B cell (primary cell): ENCODE measurements around the gene MAPRE3. TPM values are rescaled to one million over a fixed set of nuclear protein-coding genes. Genes with fewer than 3 reads are reported as not detected.

Experiments used
- ATAC-seq: fragments of 200-7000 bp; cut with Tn5 transposase; one replicate; pipeline ENCODE4 v1.10.0; 2021; ENCODE audit warnings: low read depth, mild to moderate bottlenecking, moderate number of reproducible peaks, moderate library complexity
- CTCF ChIA-PET: fragments of 350-600 bp; sonication (Branson Sonifier 250); formaldehyde crosslinking; loops from one replicate; lab custom pipeline; 2021; ENCODE audit warnings: antibody characterized with exemption, inconsistent platforms; lab: Charles Lee
- POLR2A ChIA-PET: fragments of 350-600 bp; sonication (Branson Sonifier 250); formaldehyde crosslinking; loops from one replicate; lab custom pipeline; 2021; ENCODE audit warnings: antibody characterized with exemption; lab: Charles Lee
- DNase-seq: peaks from one replicate; pipeline ENCODE4 v3.0.0; 2013
- H2AFZ ChIP-seq: 2 replicates; pipeline ENCODE4 v1.6.1; 2012; ENCODE audit warnings: mild to moderate bottlenecking, low read depth, low read length; ENCODE audit not compliant: insufficient read depth, poor library complexity, severe bottlenecking
- H3K27ac ChIP-seq, 2 donors: 1 replicate in 1 of 2; 2 replicates in 1 of 2; pipeline ENCODE4 v1.5.1; 2012 to 2013; ENCODE audit warnings: low read length in 2 of 2, mild to moderate bottlenecking in 2 of 2, moderate library complexity in 1 of 2
- H3K27me3 ChIP-seq, 4 experiments: fragments of 200-600 bp in 1 of 4; sonication (generic) in 1 of 4; replicated peaks in 1 of 4; 1 replicate in 2 of 4; 2 replicates in 2 of 4; pipeline versions ENCODE4 v1.6.1 to v1.7.0; 2013 to 2016; ENCODE audit warnings: low read length in 3 of 4, mild to moderate bottlenecking in 2 of 4, mixed read lengths in 1 of 4, moderate library complexity in 1 of 4; ENCODE audit not compliant: insufficient read depth in 4 of 4, control insufficient read depth in 3 of 4; ENCODE audit errors: control extremely low read depth in 1 of 4
- H3K36me3 ChIP-seq, 2 experiments: replicated peaks in 1 of 2; 1 replicate in 1 of 2; 2 replicates in 1 of 2; pipeline versions ENCODE4 v1.6.1 to v1.7.1; 2013; ENCODE audit warnings: low read length in 1 of 2; ENCODE audit not compliant: insufficient read depth in 2 of 2, control insufficient read depth in 1 of 2; ENCODE audit errors: control extremely low read depth in 1 of 2, extremely low read depth in 1 of 2
- H3K4me1 ChIP-seq, 2 donors: fragments of 200-600 bp in 1 of 2; sonication (generic) in 1 of 2; 1 replicate in 1 of 2; 2 replicates in 1 of 2; pipeline versions ENCODE4 v1.5.1 to v1.6.1; 2013 to 2017; ENCODE audit warnings: low read length in 2 of 2; ENCODE audit not compliant: control insufficient read depth in 2 of 2, insufficient read depth in 2 of 2
- H3K4me2 ChIP-seq: replicated peaks from 2 replicates; pipeline ENCODE3; 2012; ENCODE audit warnings: mild to moderate bottlenecking, low read depth, low read length; ENCODE audit not compliant: poor library complexity, severe bottlenecking
- H3K4me3 ChIP-seq, 5 experiments: fragments of 200-600 bp in 1 of 5; sonication (generic) in 1 of 5; 1 replicate in 3 of 5; 2 replicates in 2 of 5; pipeline versions ENCODE4 v1.5.1 to v1.7.0; 2011 to 2016; ENCODE audit warnings: low read length in 4 of 5, mild to moderate bottlenecking in 4 of 5, low read depth in 2 of 5, control low read depth in 1 of 5, moderate library complexity in 1 of 5; ENCODE audit not compliant: insufficient read depth in 1 of 5; ENCODE audit errors: control extremely low read depth in 1 of 5, extremely low read depth in 1 of 5
- H3K79me2 ChIP-seq: fragments of 200-600 bp; sonication (generic); one replicate; pipeline ENCODE4 v1.6.0; 2016; ENCODE audit warnings: low read length; ENCODE audit not compliant: control insufficient read depth, insufficient read depth
- H3K9ac ChIP-seq: fragments of 200-600 bp; sonication (generic); 2 replicates; pipeline ENCODE4 v1.6.1; 2017; ENCODE audit warnings: mild to moderate bottlenecking, low read length, moderate library complexity
- H3K9me3 ChIP-seq, 3 donors: one replicate each; pipeline versions ENCODE4 v1.6.1 to v1.7.1; 2013; ENCODE audit warnings: low read length in 2 of 3; ENCODE audit not compliant: control insufficient read depth in 2 of 3, insufficient read depth in 1 of 3; ENCODE audit errors: control extremely low read depth in 1 of 3
- H4K20me1 ChIP-seq: 2 replicates; pipeline ENCODE4 v1.6.0; 2012; ENCODE audit warnings: mild to moderate bottlenecking, low read length; ENCODE audit not compliant: insufficient read depth, control insufficient read depth, poor library complexity, severe bottlenecking
- H3K27ac Mint-ChIP-seq: one replicate; pipeline ENCODE4 v1.8.0; 2021; ENCODE audit warnings: mixed read lengths
- H3K27me3 Mint-ChIP-seq: one replicate; pipeline ENCODE4 v1.8.0; 2021; ENCODE audit warnings: mixed read lengths
- H3K4me1 Mint-ChIP-seq: one replicate; pipeline ENCODE4 v1.8.0; 2021; ENCODE audit warnings: mixed read lengths
- H3K4me3 Mint-ChIP-seq: one replicate; pipeline ENCODE4 v1.8.0; 2021; ENCODE audit warnings: mixed read lengths
- H3K9me3 Mint-ChIP-seq: one replicate; pipeline ENCODE4 v1.8.0; 2022; ENCODE audit warnings: mixed read lengths; ENCODE audit not compliant: insufficient read depth
- EZH2 ChIP-seq: IDR thresholded peaks from 2 replicates; pipeline ENCODE4 v1.6.1; 2012; ENCODE audit warnings: borderline replicate concordance, low read depth, mild to moderate bottlenecking, moderate library complexity, low read length; ENCODE audit not compliant: insufficient read depth, poor library complexity, severe bottlenecking
- WGBS: methylation state at CpG from one replicate; pipeline ENCODE4 v1.1.5; 2013; ENCODE audit warnings: missing lambda C conversion rate; ENCODE audit not compliant: insufficient coverage; 5-methylcytosine and 5-hydroxymethylcytosine counted together
- intact Hi-C: fragments of 100-400 bp; cut with micrococcal nuclease; formaldehyde crosslinking; loops from one replicate; pipeline ENCODE4 v1.10.0; 2022
- polyA plus RNA-seq: library from polyadenylated mRNA; depleted of rRNA; stranded (reverse); fragments of >200 nt; gene quantifications from 2 replicates; pipeline ENCODE4 v1.2.3, GENCODE V29; 2012
- total RNA-seq, 2 donors: library from RNA; stranded (reverse); fragments of 120-200 nt in 1 of 2; gene quantifications; 1 replicate in 1 of 2; 2 replicates in 1 of 2; pipeline versions ENCODE4 v1.2.3 to v1.2.4, GENCODE V29; 2013 to 2022
- TF ChIP-seq, protein P1 (sequence below): fragments of 200-600 bp; IDR thresholded peaks from one replicate; pipeline ENCODE4 v1.8.0; 2022; ENCODE audit warnings: antibody characterized with exemption, mild to moderate bottlenecking

MAPRE3 gene
- total and polyA plus RNA-seq, 2 donors (not counting 1 experiment from before 2014, with no cell fraction given): 5.4 to 9.8 TPM

DNA sequence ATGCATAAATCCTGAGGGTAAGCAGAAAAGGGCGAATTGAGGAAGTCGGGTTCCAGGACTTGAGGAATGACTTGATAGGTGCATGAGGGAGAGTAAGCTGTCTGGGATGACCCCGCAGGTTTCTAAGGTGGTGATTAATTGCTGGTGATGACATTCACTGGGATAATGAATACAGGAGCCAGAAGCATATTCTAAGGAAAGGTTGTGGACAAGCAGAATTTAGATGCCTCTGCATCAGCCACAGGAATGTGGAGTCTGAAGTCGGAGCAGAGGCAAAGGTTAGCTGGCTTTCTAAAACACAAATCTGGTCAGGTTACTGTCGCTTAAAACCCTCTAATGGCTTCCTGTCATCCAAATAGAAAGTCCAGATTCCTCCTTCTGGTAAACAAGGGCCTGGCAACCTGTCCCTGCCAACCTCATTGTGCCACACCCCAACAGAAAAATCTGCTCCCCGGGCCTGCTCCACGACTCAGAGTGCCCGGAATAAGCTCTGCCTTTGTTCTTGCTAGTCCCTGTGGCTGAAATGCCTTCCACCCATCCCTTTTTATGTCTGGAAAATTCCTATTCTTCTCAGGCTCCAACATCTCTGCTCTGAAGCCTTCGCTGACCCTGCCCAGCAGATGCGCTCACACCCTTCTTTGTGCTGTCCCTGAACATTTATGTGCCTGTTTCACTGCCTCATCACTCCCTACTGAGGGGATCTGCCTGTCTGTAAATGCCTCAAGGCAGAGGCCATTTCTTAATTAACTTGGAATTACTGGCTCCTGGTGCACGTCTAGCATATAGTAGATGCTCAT, 51.0 kb downstream of the MAPRE3 start:
- Histone ChIP-seq H3K4me3 (no peak overlapping the region), H3K9me3 (no peaks in the 10 kb centered on the region), H3K36me3 (peaks cover 0 to 3% of the 10 kb centered on the region in 2 experiments), H3K27me3 (no peaks in the 10 kb centered on the region), H4K20me1 (no peaks in the 10 kb centered on the region), H2AFZ (no peak overlapping the region), H3K4me2 (no peak overlapping the region), H3K27ac (no peak overlapping the region), H3K79me2 (no peaks in the 10 kb centered on the region), H3K4me1 (no peaks in the 10 kb centered on the region), H3K9ac (no peak overlapping the region)
- no peak overlapping the region for H3K4me3 Mint-ChIP-seq
- H3K9me3 Mint-ChIP-seq: no peaks in the 10 kb centered on the region
- intact Hi-C loops: no loop called here
- WGBS: 94% methylated on average over 11 of the region's 11 CpGs
- ATAC-seq (no peak), DNase-seq (no peak)
- CTCF ChIA-PET: interaction anchor here (2.4 kb wide), 1 partner anchor 60 kb away, joined by 10 read pairs; no protein-coding TSS in a partner anchor
- H3K27me3 Mint-ChIP-seq: no peaks in the 10 kb centered on the region
- no peaks in the 10 kb centered on the region for H3K4me1 Mint-ChIP-seq
- no peak for TF ChIP-seq EZH2
- TF ChIP-seq, protein P1, sequence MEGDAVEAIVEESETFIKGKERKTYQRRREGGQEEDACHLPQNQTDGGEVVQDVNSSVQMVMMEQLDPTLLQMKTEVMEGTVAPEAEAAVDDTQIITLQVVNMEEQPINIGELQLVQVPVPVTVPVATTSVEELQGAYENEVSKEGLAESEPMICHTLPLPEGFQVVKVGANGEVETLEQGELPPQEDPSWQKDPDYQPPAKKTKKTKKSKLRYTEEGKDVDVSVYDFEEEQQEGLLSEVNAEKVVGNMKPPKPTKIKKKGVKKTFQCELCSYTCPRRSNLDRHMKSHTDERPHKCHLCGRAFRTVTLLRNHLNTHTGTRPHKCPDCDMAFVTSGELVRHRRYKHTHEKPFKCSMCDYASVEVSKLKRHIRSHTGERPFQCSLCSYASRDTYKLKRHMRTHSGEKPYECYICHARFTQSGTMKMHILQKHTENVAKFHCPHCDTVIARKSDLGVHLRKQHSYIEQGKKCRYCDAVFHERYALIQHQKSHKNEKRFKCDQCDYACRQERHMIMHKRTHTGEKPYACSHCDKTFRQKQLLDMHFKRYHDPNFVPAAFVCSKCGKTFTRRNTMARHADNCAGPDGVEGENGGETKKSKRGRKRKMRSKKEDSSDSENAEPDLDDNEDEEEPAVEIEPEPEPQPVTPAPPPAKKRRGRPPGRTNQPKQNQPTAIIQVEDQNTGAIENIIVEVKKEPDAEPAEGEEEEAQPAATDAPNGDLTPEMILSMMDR: no peak
- POLR2A ChIA-PET: no interaction called here
- H3K27ac Mint-ChIP-seq: no peak overlapping the region

DNA sequence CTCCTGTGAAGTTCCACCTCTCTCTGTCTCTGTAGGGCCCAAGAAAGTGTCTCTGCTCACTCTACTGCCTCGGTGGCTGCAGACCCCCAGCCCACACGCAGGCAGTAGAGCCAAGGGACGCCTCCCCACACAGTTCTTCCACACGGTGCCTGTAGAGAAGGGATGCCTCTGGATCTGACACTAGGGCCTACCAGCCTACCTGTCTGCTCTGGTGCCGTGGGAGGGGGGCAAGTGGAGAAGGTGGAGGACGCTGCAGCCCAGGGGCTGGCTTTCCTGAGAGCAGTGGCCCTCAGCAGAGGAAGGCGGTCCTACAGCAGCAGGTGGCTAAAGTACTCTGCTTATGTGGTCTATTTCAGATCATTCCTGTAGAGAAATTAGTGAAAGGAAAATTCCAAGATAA, 53.3 kb downstream of the MAPRE3 start:
- H3K27ac ChIP-seq: no peak overlapping the region
- peaks cover 7% of the 10 kb centered on the region for H3K79me2 ChIP-seq
- no peak overlapping the region for H3K9ac ChIP-seq
- no peaks in the 10 kb centered on the region for H3K27me3 Mint-ChIP-seq
- ATAC-seq (no peak), DNase-seq (no peak)
- H3K4me1 ChIP-seq: no peaks in the 10 kb centered on the region
- H3K36me3 ChIP-seq: peaks cover 0 to 3% of the 10 kb centered on the region in 2 experiments
- intact Hi-C loops: no loop called here
- no peak overlapping the region for H3K4me3 ChIP-seq
- ChIA-PET CTCF (interaction anchor here (1.9 kb wide), 1 partner anchor 168 kb away, joined by 4 read pairs; no protein-coding TSS in a partner anchor), POLR2A (no interaction called here)
- TF ChIP-seq EZH2: no peak
- TF ChIP-seq, protein P1: no peak
- H4K20me1 ChIP-seq: no peaks in the 10 kb centered on the region
- H3K9me3 ChIP-seq: no peaks in the 10 kb centered on the region
- H3K4me1 Mint-ChIP-seq: no peaks in the 10 kb centered on the region
- H3K27me3 ChIP-seq: no peaks in the 10 kb centered on the region
- H3K27ac Mint-ChIP-seq: no peak overlapping the region
- no peaks in the 10 kb centered on the region for H3K9me3 Mint-ChIP-seq
- H3K4me2 ChIP-seq: no peak overlapping the region
- H2AFZ ChIP-seq: no peak overlapping the region
- no peak overlapping the region for H3K4me3 Mint-ChIP-seq
- 97% methylated on average over 5 of the region's 7 CpGs for WGBS
